IMR-90 (cell line): ENCODE data around the gene GPR137. TPM values are rescaled to one million over a fixed set of nuclear protein-coding genes. Genes with fewer than 3 reads are reported as not detected.

Experiments
- ATAC-seq: fragments of 200-7000 bp; cut with Tn5 transposase; 2 replicates; pipeline ENCODE4 v1.9.1; 2020; ENCODE audit warnings: low read depth, mild to moderate bottlenecking, moderate library complexity
- BruUV-seq: library from RNA; stranded (reverse); fragments of 400-500 nt; replicated peaks from 2 replicates; lab custom pipeline; 2021; lab: Mats Ljungman, UMichigan
- CTCF ChIA-PET: fragments of 300-600 bp; formaldehyde crosslinking; extraction: SDS; loops from one replicate; lab custom pipeline; 2021; ENCODE audit warnings: antibody characterized with exemption; lab: Yijun Ruan, JAX
- POLR2A ChIA-PET: fragments of 300-600 bp; sonication (Branson Sonifier 250); formaldehyde crosslinking; loops from one replicate; lab custom pipeline; 2022; ENCODE audit warnings: antibody characterized with exemption; ENCODE audit not compliant: unreplicated experiment; lab: Charles Lee
- DNase-seq: peaks from one replicate; pipeline ENCODE4 v3.0.0; 2013
- H2AFZ ChIP-seq: replicated peaks from 2 replicates; pipeline ENCODE3; 2013; ENCODE audit warnings: low read length, mild to moderate bottlenecking; ENCODE audit not compliant: poor library complexity
- H2AK5ac ChIP-seq: 2 replicates; pipeline ENCODE4 v1.6.1; 2013; ENCODE audit warnings: low read depth, low read length, inconsistent platforms
- H2AK9ac ChIP-seq: replicated peaks from 2 replicates; pipeline ENCODE3; 2013; ENCODE audit warnings: mild to moderate bottlenecking, low read depth, low read length, moderate library complexity; ENCODE audit not compliant: poor library complexity
- H2BK120ac ChIP-seq: 2 replicates; pipeline ENCODE4 v1.6.1; 2013; ENCODE audit warnings: low read depth, low read length, inconsistent platforms
- H2BK15ac ChIP-seq: 3 replicates; pipeline ENCODE4 v1.6.1; 2013; ENCODE audit warnings: low read depth, low read length, inconsistent platforms
- H2BK20ac ChIP-seq: 2 replicates; pipeline ENCODE4 v1.6.1; 2013; ENCODE audit warnings: low read depth, mild to moderate bottlenecking, inconsistent platforms, low read length, moderate library complexity
- H2BK5ac ChIP-seq: 2 replicates; pipeline ENCODE4 v1.6.1; 2013; ENCODE audit warnings: mild to moderate bottlenecking, low read depth, low read length, inconsistent platforms; ENCODE audit not compliant: poor library complexity, severe bottlenecking
- H3K14ac ChIP-seq: replicated peaks from 2 replicates; pipeline ENCODE4 v1.6.1; 2013; ENCODE audit warnings: low read depth, low read length, inconsistent platforms
- H3K18ac ChIP-seq: 2 replicates; pipeline ENCODE4 v1.6.1; 2013; ENCODE audit warnings: low read depth, low read length, control low read depth
- H3K23ac ChIP-seq: 2 replicates; pipeline ENCODE4 v1.6.1; 2013; ENCODE audit warnings: low read depth, low read length, inconsistent platforms
- H3K27ac ChIP-seq: 2 replicates; pipeline ENCODE4 v1.5.1; 2013; ENCODE audit warnings: mild to moderate bottlenecking, control low read depth, low read length; ENCODE audit not compliant: insufficient read depth
- H3K27me3 ChIP-seq: 2 replicates; pipeline ENCODE4 v1.6.1; 2013; ENCODE audit warnings: low read length; ENCODE audit not compliant: control insufficient read depth, insufficient read depth
- H3K36me3 ChIP-seq: 2 replicates; pipeline ENCODE4 v1.6.1; 2013; ENCODE audit warnings: low read length, mixed read lengths; ENCODE audit not compliant: control insufficient read depth, insufficient read depth
- H3K4ac ChIP-seq: 2 replicates; pipeline ENCODE4 v1.6.1; 2013; ENCODE audit warnings: low read depth, low read length, inconsistent platforms
- H3K4me1 ChIP-seq: 2 replicates; pipeline ENCODE4 v1.6.1; 2013; ENCODE audit warnings: low read length, mixed read lengths; ENCODE audit not compliant: control insufficient read depth, insufficient read depth
- H3K4me2 ChIP-seq: 2 replicates; pipeline ENCODE4 v1.6.1; 2013; ENCODE audit warnings: low read depth, mild to moderate bottlenecking, control low read depth, low read length, moderate library complexity
- H3K4me3 ChIP-seq: 2 replicates; pipeline ENCODE4 v1.5.1; 2013; ENCODE audit warnings: low read depth, mild to moderate bottlenecking, control low read depth, low read length, moderate library complexity; ENCODE audit not compliant: insufficient read depth
- H3K56ac ChIP-seq: 2 replicates; pipeline ENCODE4 v1.6.1; 2013; ENCODE audit warnings: low read length, inconsistent platforms; ENCODE audit not compliant: insufficient read depth; ENCODE audit errors: extremely low read depth
- H3K79me1 ChIP-seq, 2 experiments: 2 replicates each; pipeline ENCODE4 v1.6.1; 2013; ENCODE audit warnings: low read length in 2 of 2, inconsistent platforms in 1 of 2, low read depth in 1 of 2
- H3K9ac ChIP-seq: 2 replicates; pipeline ENCODE4 v1.6.1; 2013; ENCODE audit warnings: low read depth, low read length, control low read depth
- H3K9me1 ChIP-seq: 2 replicates; pipeline ENCODE4 v1.6.1; 2013; ENCODE audit warnings: low read length, inconsistent platforms; ENCODE audit not compliant: insufficient read depth
- H3K9me3 ChIP-seq: 2 replicates; pipeline ENCODE4 v1.6.1; 2013; ENCODE audit warnings: low read length; ENCODE audit not compliant: control insufficient read depth, insufficient read depth
- H4K20me1 ChIP-seq: 2 replicates; pipeline ENCODE4 v1.6.1; 2013; ENCODE audit warnings: low read length, inconsistent platforms; ENCODE audit not compliant: insufficient read depth
- H4K5ac ChIP-seq: 2 replicates; pipeline ENCODE4 v1.6.1; 2013; ENCODE audit warnings: mild to moderate bottlenecking, low read depth, low read length, control low read depth
- H4K8ac ChIP-seq, 2 experiments: 2 replicates each; pipeline ENCODE4 v1.6.1; 2013; ENCODE audit warnings: low read depth in 2 of 2, low read length in 2 of 2, control low read depth in 1 of 2, inconsistent platforms in 1 of 2
- H4K91ac ChIP-seq: 2 replicates; pipeline ENCODE4 v1.6.1; 2013; ENCODE audit warnings: low read depth, low read length, inconsistent platforms; ENCODE audit not compliant: insufficient read depth
- CEBPB ChIP-seq: IDR thresholded peaks from 2 replicates; pipeline ENCODE4 v1.6.1; 2012; ENCODE audit warnings: low read depth, low read length, improper control_type of control experiment
- CHD1 ChIP-seq: IDR thresholded peaks from 2 replicates; pipeline ENCODE4 v1.6.1; 2012; ENCODE audit warnings: low read depth, low read length, improper control_type of control experiment
- MAZ ChIP-seq: IDR thresholded peaks from 2 replicates; pipeline ENCODE4 v1.6.1; 2012; ENCODE audit warnings: low read depth, mild to moderate bottlenecking, low read length, improper control_type of control experiment, moderate library complexity, borderline replicate concordance
- MXI1 ChIP-seq: IDR thresholded peaks from 2 replicates; pipeline ENCODE4 v1.6.1; 2012; ENCODE audit warnings: low read depth, mild to moderate bottlenecking, low read length, moderate library complexity, borderline replicate concordance
- POLR2A ChIP-seq: IDR thresholded peaks from 2 replicates; pipeline ENCODE4 v1.6.1; 2012; ENCODE audit warnings: mild to moderate bottlenecking, low read depth, low read length
- WGBS, 2 experiments: methylation state at CpG; one replicate each; pipeline versions ENCODE4 v1.1.5 to v1.1.7; 2013; ENCODE audit warnings: missing lambda C conversion rate in 2 of 2; ENCODE audit not compliant: insufficient read length in 1 of 2; ENCODE audit errors: extremely low coverage in 2 of 2; 5-methylcytosine and 5-hydroxymethylcytosine counted together
- dilution Hi-C: fragments of 300-500 bp; cut with HindIII; formaldehyde crosslinking; loops from one replicate; pipeline ENCODE4 v1.14.3; 2018; ENCODE audit warnings: low sequenced_read_pairs; ENCODE audit not compliant: unreplicated experiment
- in situ Hi-C: fragments of 300-500 bp; cut with MboI; formaldehyde crosslinking; loops from 3 replicates; pipeline ENCODE4 v1.14.3; 2019; ENCODE audit warnings: low sequenced_read_pairs, inconsistent platforms, mixed read lengths
- intact Hi-C: fragments of 100-400 bp; cut with micrococcal nuclease; formaldehyde crosslinking; loops from 2 replicates; pipeline ENCODE4 v1.10.0; 2022
- polyA plus RNA-seq, 3 experiments: library from polyadenylated mRNA; depleted of rRNA; stranded (reverse); fragments of >200 nt; gene quantifications; 2 replicates each; pipeline ENCODE4 v1.2.3, GENCODE V29; 2012; ENCODE audit warnings: low replicate concordance in 1 of 3
- total RNA-seq: library from RNA; depleted of rRNA; stranded (reverse); fragments of >200 nt; gene quantifications from 2 replicates; pipeline ENCODE4 v1.2.3, GENCODE V29; 2012

Gene GPR137
- total and polyA plus RNA-seq, 2 of the 4 experiments (the other 2 are of a cell fraction), result 3.6 to 26.0 TPM

GRCh38 chr11:64305075-64305690 is 19.5 kb downstream of the GPR137 start, which contains the start of gene ESRRA:
Gene ESRRA (plus strand): TSS chr11:64305524. CDS start chr11:64307180, 1,656 bp downstream.
- Histone ChIP-seq H3K27ac (peak within 1 kb of the TSS; percentile 86), H3K9ac (peak within 1 kb of the TSS; percentile 80), H3K18ac (no peak within 1 kb of the TSS), H3K79me1 (peaks cover 14 to 24% of the 10 kb centered on the region in 2 experiments; a peak in 3 of 4 replicates), H4K91ac (peak within 1 kb of the TSS; percentile 53; the same call in 1 of the 2 replicates), H2AK9ac (peak within 1 kb of the TSS; percentile 92), H4K5ac (peak within 1 kb of the TSS; percentile 1; the same call in 1 of the 2 replicates), H2AFZ (peak within 1 kb of the TSS; percentile 94), H3K4me3 (peak within 1 kb of the TSS; percentile 58), H3K14ac (peak within 1 kb of the TSS; percentile 88), H4K8ac (peak within 1 kb of the TSS; percentile 15 to 60; a peak in 3 of 4 replicates), H2BK15ac (no peak within 1 kb of the TSS), H3K9me3 (no peaks in the 10 kb centered on the region), H3K4me2 (peak within 1 kb of the TSS; percentile 90), H3K23ac (peak within 1 kb of the TSS; percentile 80), H3K4me1 (peaks cover 12% of the 10 kb centered on the region), H3K27me3 (peaks cover 7% of the 10 kb centered on the region), H3K9me1 (no peaks in the 10 kb centered on the region), H2BK20ac (no peak within 1 kb of the TSS), H2BK120ac (peak within 1 kb of the TSS; percentile 17; the same call in 1 of the 2 replicates), H3K36me3 (no peaks in the 10 kb centered on the region), H3K4ac (peak within 1 kb of the TSS; percentile 56), H2AK5ac (peak within 1 kb of the TSS; percentile 83), H3K56ac (peak within 1 kb of the TSS; percentile 32), H2BK5ac (peak within 1 kb of the TSS; percentile 66), H4K20me1 (peaks cover 11% of the 10 kb centered on the region)
- DNase-seq (peak; percentile 96), ATAC-seq (peak; percentile 88)
- POLR2A ChIA-PET, result interaction anchor here (1.6 kb wide), 1 partner anchor 12 kb away, joined by 4 read pairs; the partner anchor contains the start of genes PRDX5 and TRMT112
- intact Hi-C loops (loop anchor here (1.0 to 10.0 kb wide), 2 partner anchors 35 to 300 kb away; no protein-coding TSS in a partner anchor), in situ Hi-C loops (no loop called here), dilution Hi-C loops (no loop called here)
- 0% methylated on average over 50 of the region's 81 CpGs; no CpG with 5 or more reads in 1 of the 2 experiments for WGBS, 2 experiments
- CTCF ChIA-PET, result interaction anchor here (0.6 to 1.8 kb wide), 6 partner anchors 17 to 101 kb away, joined by 3 to 13 read pairs (median 4); partner anchors contain the start of gene BAD
- TF ChIP-seq MAZ (peak; percentile 86; the same call in 1 of the 2 replicates), POLR2A (peak; percentile 43; the same call in 1 of the 2 replicates), MXI1 (peak; percentile 77), CEBPB (peak; percentile 86), CHD1 (no peak)
- no TSS peak for BruUV-seq
